Raji (cell line): ENCODE results near the gene PDLIM7.

ENCODE experiments used
- POLR2A ChIP-seq: IDR thresholded peaks from 2 replicates; pipeline ENCODE4 v1.6.1; 2011; ENCODE audit warnings: low read depth, low read length, control low read depth; ENCODE audit not compliant: insufficient read depth

PDLIM7 gene

DNA sequence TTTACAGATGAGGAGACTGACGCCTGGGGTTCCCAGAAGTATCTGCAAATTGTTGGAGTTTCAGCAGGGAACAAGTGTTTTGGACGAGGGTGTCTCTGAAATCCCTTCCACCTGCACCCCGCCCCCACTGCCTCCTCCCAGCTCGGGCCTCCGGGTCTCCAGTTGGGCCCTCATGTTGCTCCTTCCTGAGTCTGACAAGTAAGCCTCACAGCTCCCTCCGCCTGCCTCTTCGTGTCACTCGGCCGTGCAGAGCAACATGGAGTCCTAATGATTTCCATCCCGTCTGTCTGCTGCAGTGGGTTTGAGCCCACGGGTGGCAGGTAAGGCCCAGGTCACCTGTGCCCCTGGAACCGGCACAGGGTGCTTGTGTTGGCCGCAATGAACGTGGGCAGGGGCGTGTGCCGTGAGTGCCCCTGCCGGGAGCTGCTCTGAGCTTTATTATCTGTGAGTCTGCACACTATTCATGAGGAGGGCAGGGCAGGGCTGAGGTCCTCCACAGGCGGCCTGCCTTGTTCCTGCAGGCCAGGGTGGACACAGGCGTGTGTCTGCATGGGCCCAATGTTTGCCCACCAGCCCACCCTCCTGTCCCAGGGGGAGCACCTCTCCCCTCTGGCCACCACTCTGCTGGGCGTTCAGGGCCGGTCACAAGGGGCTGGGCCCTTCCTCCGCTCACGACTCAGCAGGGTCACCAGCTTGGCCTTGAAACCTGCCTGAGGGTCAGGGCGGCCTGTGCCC lies 6.1 kb upstream of the PDLIM7 start:
- TF ChIP-seq POLR2A: no peak

- no peak; the same call in 1 of the 2 replicates for TF ChIP-seq POLR2A
Measured at GRCh38 chr5:177502886-177503285, 5.5 kb upstream of the PDLIM7 start.

DNA sequence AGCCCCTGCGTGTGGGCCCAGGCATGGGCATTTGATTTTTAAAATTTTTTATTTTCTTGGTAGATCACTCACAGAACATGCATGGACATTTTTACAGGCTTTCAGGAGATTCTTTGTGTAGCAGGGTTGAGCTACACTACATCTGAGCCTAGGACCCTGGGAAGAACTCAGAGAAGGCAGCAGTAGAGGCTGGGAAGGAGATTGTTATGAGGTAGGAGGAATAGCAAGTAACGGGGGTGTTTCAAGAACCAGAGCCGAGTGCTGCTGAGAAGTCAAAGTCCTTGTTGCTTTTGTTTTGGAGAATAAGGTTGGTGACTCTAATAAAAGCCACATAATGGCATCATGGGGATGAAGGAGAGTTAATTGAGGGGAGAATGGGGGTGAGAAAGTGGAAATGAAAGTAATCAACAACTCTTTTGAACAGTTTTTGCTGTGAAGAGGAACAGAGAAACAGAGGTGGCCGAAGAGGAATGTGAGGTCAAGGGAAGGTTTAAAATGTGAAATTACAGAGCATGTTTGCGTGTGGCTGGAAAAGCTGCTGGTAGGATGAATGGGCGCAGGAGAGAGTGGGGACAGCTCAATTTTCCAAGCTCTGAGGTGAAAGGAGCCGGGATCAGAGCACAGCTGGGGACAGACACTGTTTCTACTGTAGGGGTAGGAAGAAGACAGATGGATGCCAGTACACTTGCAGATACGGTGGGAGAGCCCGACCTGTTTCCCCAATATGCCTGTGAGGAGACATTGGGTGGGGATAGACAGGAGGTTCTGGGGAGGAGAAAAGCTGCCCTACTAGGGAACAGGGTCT lies 4.7 kb upstream of the PDLIM7 start:
- TF ChIP-seq POLR2A: no peak

DNA sequence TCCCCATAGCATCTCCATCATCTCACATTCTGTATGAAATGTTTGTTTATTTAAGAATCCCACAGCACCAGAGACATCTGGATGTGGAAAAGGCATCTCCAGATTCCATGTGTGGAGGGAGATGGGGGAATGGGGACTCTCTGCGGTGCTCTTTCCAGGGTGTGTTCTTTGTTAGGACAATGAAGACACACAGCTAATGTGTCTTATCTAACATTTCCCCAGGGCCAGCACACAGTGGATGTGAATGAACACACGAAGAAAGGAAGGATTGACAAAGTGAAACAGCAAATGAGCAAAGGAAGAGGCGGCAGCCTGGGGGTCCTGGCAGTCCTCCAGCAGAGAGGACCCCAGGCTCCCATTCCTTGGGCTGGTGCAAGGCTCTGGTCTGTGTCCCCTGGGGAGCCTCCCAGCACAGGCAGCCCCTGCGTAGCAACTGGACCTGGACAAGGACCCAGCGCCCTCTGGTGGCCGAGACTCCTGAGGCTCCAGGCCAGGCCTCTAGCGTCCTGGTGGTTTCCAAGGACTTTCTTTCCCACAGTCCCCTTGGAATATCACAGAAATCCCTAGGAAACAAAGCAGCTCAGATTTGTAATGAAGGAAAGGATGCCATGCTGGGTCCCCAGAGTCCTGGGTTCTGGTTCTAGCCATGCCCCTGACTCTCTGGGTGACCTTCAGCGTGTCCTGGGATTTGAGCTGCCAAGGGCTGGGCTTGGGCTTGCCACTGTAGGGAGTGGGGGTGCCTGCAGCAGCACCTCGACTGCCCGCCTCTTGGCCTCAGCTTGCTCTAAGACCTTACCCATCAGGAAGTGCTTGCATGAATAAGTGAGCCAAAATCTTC lies 3.5 kb upstream of the PDLIM7 start:
- peak; percentile 37 for TF ChIP-seq POLR2A

DNA sequence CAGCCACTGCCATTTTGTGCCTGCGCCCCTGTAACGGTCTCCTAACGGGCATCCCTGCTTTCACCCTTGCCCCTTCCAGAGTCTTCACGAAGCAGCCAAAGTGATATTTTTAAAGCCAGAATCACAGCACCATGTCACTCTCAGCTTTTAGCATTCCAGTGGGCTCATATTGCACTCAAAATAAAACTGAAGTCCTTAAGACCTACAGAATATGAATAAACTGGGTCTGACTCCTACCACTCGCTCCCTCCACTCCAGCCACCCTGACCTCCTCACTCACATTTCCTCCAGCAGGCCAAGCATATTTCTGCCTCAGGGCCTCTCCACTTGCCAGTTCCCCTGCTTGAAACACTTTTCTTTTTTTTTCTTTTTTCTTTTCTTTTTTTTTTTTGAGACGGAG lies 2.4 kb upstream of the PDLIM7 start:
- no peak for TF ChIP-seq POLR2A

DNA sequence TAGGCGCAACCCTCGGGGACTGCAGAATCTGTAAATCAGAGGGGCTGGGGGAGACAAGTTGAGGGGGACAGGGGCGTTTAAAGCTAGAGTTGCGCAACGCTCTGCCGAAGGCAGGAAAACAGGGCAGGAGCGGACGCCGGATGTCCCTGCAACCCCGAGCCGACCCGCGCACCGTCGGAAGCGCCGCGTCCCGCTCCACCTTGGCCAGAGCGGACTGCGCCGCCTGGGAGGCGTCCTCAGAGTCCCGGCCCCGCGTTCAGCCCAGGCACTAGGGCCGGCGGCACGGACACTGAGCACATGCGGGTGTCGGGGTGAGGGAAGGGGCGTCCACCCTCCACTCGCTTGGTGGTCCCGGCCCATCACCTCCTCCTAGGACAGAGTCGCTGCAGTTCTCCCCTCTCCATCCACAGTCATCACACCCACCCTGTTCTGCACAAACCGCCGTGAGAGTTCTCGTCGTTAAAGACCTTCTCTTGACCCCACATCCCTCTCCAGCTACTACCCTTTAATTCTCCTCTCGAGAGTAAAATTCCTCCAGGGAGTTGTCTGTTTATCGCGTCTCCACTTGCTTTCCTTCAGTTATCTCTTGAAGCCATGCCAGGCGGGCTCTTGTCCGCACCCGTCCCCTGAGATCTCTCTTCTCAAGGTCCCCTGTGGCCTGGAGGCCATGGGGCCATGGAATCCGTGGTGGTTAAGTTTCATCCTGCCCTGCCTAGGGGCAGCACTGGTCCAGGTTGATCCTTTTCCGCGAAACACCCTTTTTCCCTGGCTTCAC lies 796 bp upstream of the PDLIM7 start:
- no peak for TF ChIP-seq POLR2A

- no peak for TF ChIP-seq POLR2A
Measured at GRCh38 chr5:177496727-177497291, 595 bp downstream of the PDLIM7 start.

DNA sequence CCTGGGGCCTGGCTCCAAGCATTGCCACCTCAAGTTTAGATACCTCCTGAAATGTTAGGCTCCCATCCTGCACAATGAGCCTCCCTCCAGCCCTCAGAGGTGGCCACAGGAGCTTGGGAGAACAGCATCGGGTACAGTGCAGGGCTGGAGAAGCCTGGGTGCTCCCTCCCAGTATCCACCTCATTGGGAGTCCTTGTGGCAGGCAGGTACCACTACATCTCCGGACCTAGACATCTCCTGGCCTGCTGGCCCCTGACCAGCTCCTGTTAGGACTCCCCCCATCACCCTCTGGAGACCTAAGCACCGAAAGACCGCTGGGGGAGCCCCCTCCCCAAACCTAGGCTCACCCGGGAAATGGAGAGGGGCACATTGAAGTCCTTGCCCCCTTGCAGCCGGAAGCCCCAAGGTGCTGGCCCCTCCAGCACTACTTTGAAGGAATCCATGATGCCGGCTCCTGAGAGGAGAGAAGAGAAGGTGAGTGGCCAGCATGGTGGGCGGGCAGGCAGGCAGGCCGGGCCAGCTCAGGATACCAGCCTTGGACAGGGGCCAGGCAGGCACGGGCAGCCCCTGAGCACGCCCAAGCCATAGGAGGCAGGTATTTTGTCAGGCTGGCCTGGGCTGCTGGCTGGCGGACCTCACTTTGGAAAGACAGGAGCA lies 1.2 kb downstream of the PDLIM7 start:
- TF ChIP-seq POLR2A: no peak

- TF ChIP-seq POLR2A: no peak
Measured at GRCh38 chr5:177495243-177496060, 2.0 kb downstream of the PDLIM7 start.

GRCh38 chr5:177494346-177495195 lies 2.8 kb downstream of the PDLIM7 start:
- TF ChIP-seq POLR2A: no peak

GRCh38 chr5:177493795-177494345 lies 3.5 kb downstream of the PDLIM7 start:
- TF ChIP-seq POLR2A: no peak

GRCh38 chr5:177492841-177493240 lies 4.6 kb downstream of the PDLIM7 start:
- no peak for TF ChIP-seq POLR2A
